RWPE1 (cell line): ENCODE measurements around the gene SWT1.
"Not testable (repeated sequence)": the region's sequence is repeated elsewhere in the genome, so short reads cannot be mapped to it uniquely, and the experiment has no call there.

Source experiments
- CTCF ChIA-PET: fragments of 350-600 bp; sonication (Branson Sonifier 250); formaldehyde crosslinking; extraction: SDS; loops from one replicate; lab custom pipeline; 2021; lab: Yijun Ruan, JAX
- POLR2A ChIA-PET: fragments of 400-600 bp; formaldehyde crosslinking; extraction: SDS; loops from one replicate; lab custom pipeline; 2020; ENCODE audit warnings: antibody characterized with exemption; ENCODE audit not compliant: low non-redundant PET; lab: Yijun Ruan, JAX
- DNase-seq: peaks from one replicate; pipeline ENCODE4 v3.0.0; 2012; ENCODE audit warnings: low spot score
- H3K27ac ChIP-seq: fragments of 450-650 bp; 2 replicates; pipeline ENCODE4 v1.5.1; 2017
- TF ChIP-seq, protein P1 (sequence below): fragments of 450-650 bp; conservative IDR thresholded peaks from 2 replicates; pipeline ENCODE4 v1.5.1; 2017; ENCODE audit warnings: low read depth, mild to moderate bottlenecking

The SWT1 gene

DNA sequence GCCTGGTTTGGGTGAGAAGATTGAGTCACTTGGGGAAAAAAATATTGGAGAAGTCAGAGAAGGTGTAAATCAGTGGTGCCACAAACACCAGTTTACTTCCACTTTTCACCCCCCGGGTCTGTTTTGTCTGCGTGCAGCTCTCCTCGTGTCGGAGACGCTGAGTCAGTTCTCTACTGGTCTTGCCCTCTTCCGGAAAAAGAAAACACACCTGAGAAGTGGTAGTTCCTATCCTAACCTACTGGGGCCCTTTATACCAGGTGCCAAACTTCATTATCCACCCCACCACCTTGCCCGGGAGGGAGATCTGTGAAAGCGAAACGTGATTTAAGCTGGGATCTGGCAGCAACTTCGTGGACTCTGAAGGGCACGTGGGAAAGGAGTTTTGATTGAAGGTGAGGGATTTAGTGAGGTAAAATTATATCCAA is 160.9 kb downstream of the SWT1 start:
- ChIA-PET CTCF (interaction anchor here (0.8 to 1.6 kb wide), 3 partner anchors 252 to 352 kb away, joined by 3 to 5 read pairs (median 3); no protein-coding TSS in a partner anchor), POLR2A (interaction anchor here (0.6 kb wide), 1 partner anchor 285 kb away, joined by 3 read pairs; no protein-coding TSS in a partner anchor)
- peak overlapping the region; percentile 95 for H3K27ac ChIP-seq
- TF ChIP-seq, protein P1, sequence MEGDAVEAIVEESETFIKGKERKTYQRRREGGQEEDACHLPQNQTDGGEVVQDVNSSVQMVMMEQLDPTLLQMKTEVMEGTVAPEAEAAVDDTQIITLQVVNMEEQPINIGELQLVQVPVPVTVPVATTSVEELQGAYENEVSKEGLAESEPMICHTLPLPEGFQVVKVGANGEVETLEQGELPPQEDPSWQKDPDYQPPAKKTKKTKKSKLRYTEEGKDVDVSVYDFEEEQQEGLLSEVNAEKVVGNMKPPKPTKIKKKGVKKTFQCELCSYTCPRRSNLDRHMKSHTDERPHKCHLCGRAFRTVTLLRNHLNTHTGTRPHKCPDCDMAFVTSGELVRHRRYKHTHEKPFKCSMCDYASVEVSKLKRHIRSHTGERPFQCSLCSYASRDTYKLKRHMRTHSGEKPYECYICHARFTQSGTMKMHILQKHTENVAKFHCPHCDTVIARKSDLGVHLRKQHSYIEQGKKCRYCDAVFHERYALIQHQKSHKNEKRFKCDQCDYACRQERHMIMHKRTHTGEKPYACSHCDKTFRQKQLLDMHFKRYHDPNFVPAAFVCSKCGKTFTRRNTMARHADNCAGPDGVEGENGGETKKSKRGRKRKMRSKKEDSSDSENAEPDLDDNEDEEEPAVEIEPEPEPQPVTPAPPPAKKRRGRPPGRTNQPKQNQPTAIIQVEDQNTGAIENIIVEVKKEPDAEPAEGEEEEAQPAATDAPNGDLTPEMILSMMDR = no peak
- DNase-seq = peak; percentile 59

DNA sequence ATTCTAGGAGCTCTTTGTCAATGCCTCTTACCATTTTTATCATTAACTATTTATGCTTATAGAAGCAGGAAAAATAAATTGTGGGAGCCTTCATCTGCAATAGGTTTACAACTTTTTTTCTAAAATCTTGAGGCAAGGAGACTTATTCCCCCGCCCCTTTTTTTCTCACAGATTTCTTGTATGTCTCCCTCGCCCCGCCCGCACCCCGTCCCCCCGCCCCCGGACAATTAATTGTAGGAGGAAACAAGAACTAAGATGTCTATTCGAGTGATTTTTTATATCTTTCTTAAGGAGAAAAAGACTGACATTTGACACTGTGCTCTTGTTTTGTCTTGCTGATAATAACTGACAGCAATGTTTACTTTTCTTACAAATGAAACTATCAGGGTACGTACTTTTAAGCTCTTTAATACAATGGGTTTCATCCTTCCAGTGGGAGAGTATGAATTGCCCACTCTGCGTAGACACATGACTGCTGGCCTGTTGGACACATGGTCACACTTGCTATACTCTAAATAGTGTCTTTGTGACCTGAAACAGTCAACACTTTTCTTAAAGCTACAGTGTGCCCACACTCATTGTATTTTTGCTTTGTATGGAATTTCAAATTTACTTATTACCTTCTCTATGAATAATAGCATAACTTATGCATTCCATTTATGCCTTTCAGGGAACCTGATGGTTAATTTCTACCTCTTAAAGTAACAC is 161.6 kb downstream of the SWT1 start:
- TF ChIP-seq, protein P1 = no peak
- no peak for DNase-seq
- POLR2A ChIA-PET = no interaction called here
- no peak overlapping the region; the same call in 1 of the 2 replicates for H3K27ac ChIP-seq
- CTCF ChIA-PET = interaction anchor here (0.6 to 1.6 kb wide), 3 partner anchors 35 to 352 kb away, joined by 3 to 5 read pairs (median 3); no protein-coding TSS in a partner anchor

DNA sequence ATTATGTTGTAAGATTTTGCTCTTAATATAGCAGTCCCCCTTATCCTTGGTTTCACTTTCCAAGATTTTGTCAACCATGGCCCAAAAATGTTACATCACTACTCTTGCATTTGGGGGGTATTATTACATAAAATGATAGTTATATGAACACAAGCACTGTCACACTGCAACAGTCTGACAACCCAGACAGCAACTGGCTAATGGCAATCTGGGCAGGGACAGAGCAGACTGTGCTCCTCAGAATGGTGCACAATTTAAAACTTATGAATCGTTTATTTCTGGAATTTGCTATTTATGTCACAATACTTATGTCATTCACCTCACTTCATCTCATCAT is 162.1 kb downstream of the SWT1 start:
- CTCF ChIA-PET = interaction anchor here (0.6 kb wide), 1 partner anchor 34 kb away, joined by 3 read pairs; no protein-coding TSS in a partner anchor
- DNase-seq = no peak
- TF ChIP-seq, protein P1 = no peak
- POLR2A ChIA-PET = no interaction called here
- no peak overlapping the region for H3K27ac ChIP-seq

DNA sequence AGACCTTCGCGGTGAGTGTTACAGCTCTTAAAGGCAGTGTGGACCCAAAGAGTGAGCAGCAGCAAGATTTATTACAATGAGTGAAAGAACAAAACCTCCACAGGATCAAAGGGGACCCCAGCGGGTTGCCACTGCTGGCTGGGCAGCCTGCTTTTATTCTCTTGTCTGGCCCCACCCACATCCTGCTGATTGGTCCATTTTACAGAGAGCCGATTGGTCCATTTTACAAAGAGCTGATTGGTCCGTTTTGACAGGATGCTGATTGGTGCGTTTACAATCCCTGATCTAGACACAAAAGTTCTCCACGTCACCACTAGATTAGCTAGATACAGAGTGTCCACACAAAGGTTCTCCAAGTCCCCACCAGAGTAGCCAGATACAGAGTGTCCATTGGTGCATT is 164.1 kb downstream of the SWT1 start:
- DNase-seq, CTCF ChIA-PET, POLR2A ChIA-PET, H3K27ac ChIP-seq: not testable (repeated sequence)

DNA sequence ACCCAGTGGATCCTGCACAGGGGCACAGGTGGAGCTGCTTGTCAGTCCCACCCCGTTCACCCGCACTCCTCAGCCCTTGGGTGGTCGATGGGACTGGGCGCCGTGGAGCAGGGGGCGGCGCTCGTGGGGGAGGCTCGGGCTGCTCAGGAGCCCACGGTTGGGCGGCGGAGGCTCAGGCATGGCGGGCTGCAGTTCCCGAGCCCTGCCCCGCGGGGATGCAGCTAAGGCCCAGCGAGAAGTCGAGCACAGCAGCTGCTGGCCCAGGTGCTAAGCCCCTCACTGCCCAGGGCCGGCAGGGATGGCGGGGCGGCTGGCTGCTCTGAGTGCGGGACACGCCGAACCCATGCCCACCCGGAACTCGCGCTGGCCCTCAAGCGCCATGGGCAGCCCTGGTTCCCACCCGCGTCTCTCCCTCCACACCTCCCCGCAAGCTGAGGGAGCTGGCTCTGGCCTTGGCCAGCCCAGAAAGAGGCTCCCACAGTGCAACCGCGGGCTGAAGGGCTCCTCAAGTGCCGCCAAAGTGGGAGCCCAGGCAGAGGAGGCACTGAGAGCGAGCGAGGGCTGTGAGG is 164.8 kb downstream of the SWT1 start:
- CTCF ChIA-PET, POLR2A ChIA-PET, H3K27ac ChIP-seq: not testable (repeated sequence)

DNA sequence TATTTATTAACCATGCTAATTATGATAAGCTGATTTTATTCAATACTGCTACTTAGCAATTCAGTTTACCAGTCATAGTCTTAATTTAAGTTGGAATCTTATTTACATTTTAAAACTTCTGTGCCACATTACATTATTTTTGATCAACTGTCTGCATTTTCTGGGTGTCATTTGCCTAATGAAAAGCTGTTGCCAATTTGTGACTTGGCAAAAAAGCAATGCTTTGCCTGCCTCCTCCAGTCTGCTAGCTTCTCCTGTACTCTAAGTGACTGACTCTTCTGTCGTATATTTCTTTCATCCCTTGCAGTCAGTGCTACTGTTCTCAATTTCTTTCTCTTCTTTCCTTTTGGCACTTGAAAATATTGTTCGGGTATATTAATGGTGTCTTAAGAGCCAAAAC is 165.7 kb downstream of the SWT1 start:
- no peak overlapping the region for H3K27ac ChIP-seq
- DNase-seq = no peak
- POLR2A ChIA-PET = no interaction called here
- TF ChIP-seq, protein P1 = no peak
- CTCF ChIA-PET = interaction anchor here (0.6 kb wide), 1 partner anchor 10 kb away, joined by 3 read pairs; no protein-coding TSS in a partner anchor

More for the DNA sequence above, 164.8 kb downstream of the SWT1 start:
- not testable (repeated sequence) for DNase-seq

DNA sequence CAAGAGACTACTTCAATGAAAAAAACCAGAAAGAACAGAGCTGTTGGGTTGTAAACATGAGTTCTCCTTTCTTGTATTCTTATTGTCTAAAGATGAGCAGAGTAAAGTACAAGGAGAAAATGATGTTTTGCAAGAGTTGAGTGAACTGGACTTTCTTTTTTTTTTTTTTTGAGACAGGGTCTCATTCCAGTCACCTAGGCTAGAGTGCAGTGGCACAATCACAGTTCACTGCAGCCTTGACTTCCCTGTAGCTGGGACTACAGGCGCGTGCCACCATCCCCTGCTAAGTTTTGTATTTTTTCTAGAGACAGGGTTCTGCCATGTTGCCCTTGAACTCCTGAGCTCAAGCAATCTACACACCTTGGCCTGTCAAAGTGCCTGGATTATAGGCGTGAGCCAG is 167.2 kb downstream of the SWT1 start:
- TF ChIP-seq, protein P1 = no peak
- DNase-seq = no peak
- no peak overlapping the region for H3K27ac ChIP-seq
- ChIA-PET CTCF (interaction anchor here (0.7 kb wide), 1 partner anchor 256 kb away, joined by 3 read pairs; no protein-coding TSS in a partner anchor), POLR2A (no interaction called here)
